ENCODE results near the gene SH3TC1. TPM values are rescaled to one million over a fixed set of nuclear protein-coding genes. Genes with fewer than 3 reads are reported as not detected.

Gene SH3TC1
- total and polyA plus RNA-seq, 2 of the 13 experiments (the other 11 are each of a cell fraction or from before 2014, with no cell fraction given), result 14.9 to 21.8 TPM

GRCh38 chr4:8289956-8290700 lies 91.0 kb downstream of the SH3TC1 start:
- DNase-seq (ENCODE audit: low spot score) (no peak), FAIRE-seq (no peak), ATAC-seq (no peak)
- H4K20me1 ChIP-seq (ENCODE audit: insufficient read depth, low read length), result no peaks in the 10 kb centered on the region; the same call in 1 of the 2 replicates
- no peaks in the 10 kb centered on the region for H3K36me3 ChIP-seq (replicated peaks in 1 of 2; ENCODE audit: control insufficient read depth in 1 of 2, insufficient read depth in 2 of 2, low read length in 2 of 2)
- intact Hi-C loops (cut with micrococcal nuclease; ENCODE audit: unreplicated experiment) (no loop called here), in situ Hi-C loops (cut with HindIII; ENCODE audit: extremely low pct_ligation_motif_present, low pct_unique_long_range_greater_than_20kb) (no loop called here)
- no peak overlapping the region for H2AFZ ChIP-seq (ENCODE audit: low read length)
- no peaks in the 10 kb centered on the region for H3K79me2 ChIP-seq (ENCODE audit: insufficient read depth, low read length)
- no peak overlapping the region for H3K4me3 ChIP-seq (replicated peaks in 1 of 3; ENCODE audit: insufficient read depth in 1 of 3, low read depth in 2 of 3, low read length in 3 of 3)
- POLR2A ChIA-PET, result no interaction called here
- H3K27me3 ChIP-seq (ENCODE audit: control insufficient read depth in 1 of 2, insufficient read depth in 2 of 2, low read length in 2 of 2), result peaks cover 5 to 19% of the 10 kb centered on the region in 2 experiments; a peak in 3 of 5 replicates
- WGBS (ENCODE audit: low lambda C conversion rate), result 55% methylated on average over 28 of the region's 29 CpGs
- no TSS peak for BruUV-seq (replicated peaks)
- no peaks in the 10 kb centered on the region for H3K9me3 ChIP-seq (ENCODE audit: low read length)
- CTCF ChIA-PET (ENCODE audit: low intra/inter-chr PET ratio, low total read pairs), result no interaction called here
- H3K27ac ChIP-seq (ENCODE audit: extremely low read length, insufficient read depth, low read length), result no peak overlapping the region
- TF ChIP-seq FOSL1 (CRISPR knock-in tag; IDR thresholded peaks at IDR 0.05; ENCODE audit: borderline replicate concordance) (no peak), ZNF850 (CRISPR knock-in tag; conservative IDR thresholded peaks at IDR 0.05) (no peak), ZNF274 (CRISPR knock-in tag; IDR thresholded peaks at IDR 0.05) (no peak)
- no peaks in the 10 kb centered on the region for H3K4me1 ChIP-seq (ENCODE audit: insufficient read depth, low read length)
- no peak overlapping the region for H3K4me2 ChIP-seq (ENCODE audit: low read depth, low read length)
- no peak overlapping the region for H3K9ac ChIP-seq (ENCODE audit: insufficient read depth, low read depth, low read length)

GRCh38 chr4:8290701-8290970 lies 91.5 kb downstream of the SH3TC1 start:
- no TSS peak for BruUV-seq (replicated peaks)
- ATAC-seq (no peak), FAIRE-seq (no peak), DNase-seq (ENCODE audit: low spot score) (no peak)
- in situ Hi-C loops (cut with HindIII; ENCODE audit: extremely low pct_ligation_motif_present, low pct_unique_long_range_greater_than_20kb), result no loop called here
- Histone ChIP-seq H4K20me1 (ENCODE audit: insufficient read depth, low read length) (no peaks in the 10 kb centered on the region; the same call in 1 of the 2 replicates), H3K4me2 (ENCODE audit: low read depth, low read length) (no peak overlapping the region), H3K9ac (ENCODE audit: insufficient read depth, low read depth, low read length) (no peak overlapping the region), H3K4me3 (replicated peaks in 1 of 3; ENCODE audit: insufficient read depth in 1 of 3, low read depth in 2 of 3, low read length in 3 of 3) (no peak overlapping the region), H3K79me2 (ENCODE audit: insufficient read depth, low read length) (no peaks in the 10 kb centered on the region), H3K9me3 (ENCODE audit: low read length) (no peaks in the 10 kb centered on the region), H2AFZ (ENCODE audit: low read length) (no peak overlapping the region), H3K36me3 (replicated peaks in 1 of 2; ENCODE audit: control insufficient read depth in 1 of 2, insufficient read depth in 2 of 2, low read length in 2 of 2) (no peaks in the 10 kb centered on the region), H3K27ac (ENCODE audit: extremely low read length, insufficient read depth, low read length) (no peak overlapping the region), H3K27me3 (ENCODE audit: control insufficient read depth in 1 of 2, insufficient read depth in 2 of 2, low read length in 2 of 2) (peaks cover 5 to 14% of the 10 kb centered on the region in 2 experiments; a peak in 3 of 5 replicates), H3K4me1 (ENCODE audit: insufficient read depth, low read length) (no peaks in the 10 kb centered on the region)
- WGBS (ENCODE audit: low lambda C conversion rate), result 57% methylated on average over 7 of the region's 8 CpGs
- ChIA-PET POLR2A (no interaction called here), CTCF (ENCODE audit: low intra/inter-chr PET ratio, low total read pairs) (no interaction called here)
- intact Hi-C loops (cut with micrococcal nuclease; ENCODE audit: unreplicated experiment), result no loop called here
- no peak for TF ChIP-seq NR2F6 (IDR thresholded peaks at IDR 0.05)
- no peak for TF ChIP-seq NR2F6 (CRISPR knock-in tag; IDR thresholded peaks at IDR 0.05)
- no peak for TF ChIP-seq PRPF4 (IDR thresholded peaks at IDR 0.05; ENCODE audit: low read depth, low read length, poor library complexity, severe bottlenecking)
- no peak for TF ChIP-seq PBX2 (CRISPR knock-in tag; IDR thresholded peaks at IDR 0.05)
- no peak for TF ChIP-seq CHD4 (IDR thresholded peaks at IDR 0.05; ENCODE audit: borderline replicate concordance, low read length)
- TF ChIP-seq ZFP36 (IDR thresholded peaks at IDR 0.05; ENCODE audit: borderline replicate concordance, low read depth, low read length, partially characterized antibody), result no peak
- no peak for TF ChIP-seq FOSL1 (CRISPR knock-in tag; IDR thresholded peaks at IDR 0.05; ENCODE audit: borderline replicate concordance)
- no peak for TF ChIP-seq HES4 (CRISPR knock-in tag; IDR thresholded peaks at IDR 0.05; ENCODE audit: borderline replicate concordance)
- TF ChIP-seq LRRFIP1 (CRISPR knock-in tag; conservative IDR thresholded peaks at IDR 0.05), result no peak
- TF ChIP-seq ZNF607 (CRISPR knock-in tag; IDR thresholded peaks at IDR 0.05; ENCODE audit: borderline replicate concordance), result no peak
- TF ChIP-seq ZNF597 (CRISPR knock-in tag; IDR thresholded peaks at IDR 0.05), result no peak
- TF ChIP-seq ZBTB38 (CRISPR knock-in tag; IDR thresholded peaks at IDR 0.05), result no peak

Data from HepG2 (cell line).